GM23248 (cell line): Measurements from ENCODE around the gene ADCY2.

Experiments used
- EZH2 ChIP-seq: fragments of 200-600 bp; sonication (generic); IDR thresholded peaks from 2 replicates; pipeline ENCODE4 v1.6.1; 2018; ENCODE audit warnings: antibody characterized with exemption, mild to moderate bottlenecking; ENCODE audit not compliant: insufficient read depth, poor library complexity, severe bottlenecking
- EZH2phosphoT487 ChIP-seq: fragments of 200-600 bp; sonication (generic); IDR thresholded peaks from 2 replicates; pipeline ENCODE4 v1.6.1; 2018; ENCODE audit warnings: antibody characterized with exemption, moderate library complexity, mild to moderate bottlenecking, low read depth; ENCODE audit not compliant: insufficient read depth

- TF ChIP-seq EZH2 = no peak
- TF ChIP-seq EZH2phosphoT487 = no peak
Observed at GRCh38 chr5:7827610-7828009, 431.7 kb downstream of the ADCY2 start.
